IMR-90 (cell line): ENCODE measurements around the gene GATAD2A. TPM values are rescaled to one million over a fixed set of nuclear protein-coding genes. Genes with fewer than 3 reads are reported as not detected.
A peak's percentile ranks its signal among the peaks of the same experiment; 100 is the strongest.

Experiments
- ATAC-seq: fragments of 200-7000 bp; cut with Tn5 transposase; 2 replicates; pipeline ENCODE4 v1.9.1; 2020; ENCODE audit warnings: low read depth, mild to moderate bottlenecking, moderate library complexity
- BruUV-seq: library from RNA; stranded (reverse); fragments of 400-500 nt; replicated peaks from 2 replicates; lab custom pipeline; 2021; lab: Mats Ljungman, UMichigan
- CTCF ChIA-PET: fragments of 300-600 bp; formaldehyde crosslinking; extraction: SDS; loops from one replicate; lab custom pipeline; 2021; ENCODE audit warnings: antibody characterized with exemption; lab: Yijun Ruan, JAX
- POLR2A ChIA-PET: fragments of 300-600 bp; sonication (Branson Sonifier 250); formaldehyde crosslinking; loops from one replicate; lab custom pipeline; 2022; ENCODE audit warnings: antibody characterized with exemption; ENCODE audit not compliant: unreplicated experiment; lab: Charles Lee
- DNase-seq: peaks from one replicate; pipeline ENCODE4 v3.0.0; 2013
- H2AFZ ChIP-seq: replicated peaks from 2 replicates; pipeline ENCODE3; 2013; ENCODE audit warnings: low read length, mild to moderate bottlenecking; ENCODE audit not compliant: poor library complexity
- H2AK5ac ChIP-seq: 2 replicates; pipeline ENCODE4 v1.6.1; 2013; ENCODE audit warnings: low read depth, low read length, inconsistent platforms
- H2AK9ac ChIP-seq: replicated peaks from 2 replicates; pipeline ENCODE3; 2013; ENCODE audit warnings: mild to moderate bottlenecking, low read depth, low read length, moderate library complexity; ENCODE audit not compliant: poor library complexity
- H2BK120ac ChIP-seq: 2 replicates; pipeline ENCODE4 v1.6.1; 2013; ENCODE audit warnings: low read depth, low read length, inconsistent platforms
- H2BK15ac ChIP-seq: 3 replicates; pipeline ENCODE4 v1.6.1; 2013; ENCODE audit warnings: low read depth, low read length, inconsistent platforms
- H2BK20ac ChIP-seq: 2 replicates; pipeline ENCODE4 v1.6.1; 2013; ENCODE audit warnings: low read depth, mild to moderate bottlenecking, inconsistent platforms, low read length, moderate library complexity
- H2BK5ac ChIP-seq: 2 replicates; pipeline ENCODE4 v1.6.1; 2013; ENCODE audit warnings: mild to moderate bottlenecking, low read depth, low read length, inconsistent platforms; ENCODE audit not compliant: poor library complexity, severe bottlenecking
- H3K14ac ChIP-seq: replicated peaks from 2 replicates; pipeline ENCODE4 v1.6.1; 2013; ENCODE audit warnings: low read depth, low read length, inconsistent platforms
- H3K18ac ChIP-seq: 2 replicates; pipeline ENCODE4 v1.6.1; 2013; ENCODE audit warnings: low read depth, low read length, control low read depth
- H3K23ac ChIP-seq: 2 replicates; pipeline ENCODE4 v1.6.1; 2013; ENCODE audit warnings: low read depth, low read length, inconsistent platforms
- H3K27ac ChIP-seq: 2 replicates; pipeline ENCODE4 v1.5.1; 2013; ENCODE audit warnings: mild to moderate bottlenecking, control low read depth, low read length; ENCODE audit not compliant: insufficient read depth
- H3K27me3 ChIP-seq: 2 replicates; pipeline ENCODE4 v1.6.1; 2013; ENCODE audit warnings: low read length; ENCODE audit not compliant: control insufficient read depth, insufficient read depth
- H3K36me3 ChIP-seq: 2 replicates; pipeline ENCODE4 v1.6.1; 2013; ENCODE audit warnings: low read length, mixed read lengths; ENCODE audit not compliant: control insufficient read depth, insufficient read depth
- H3K4ac ChIP-seq: 2 replicates; pipeline ENCODE4 v1.6.1; 2013; ENCODE audit warnings: low read depth, low read length, inconsistent platforms
- H3K4me1 ChIP-seq: 2 replicates; pipeline ENCODE4 v1.6.1; 2013; ENCODE audit warnings: low read length, mixed read lengths; ENCODE audit not compliant: control insufficient read depth, insufficient read depth
- H3K4me2 ChIP-seq: 2 replicates; pipeline ENCODE4 v1.6.1; 2013; ENCODE audit warnings: low read depth, mild to moderate bottlenecking, control low read depth, low read length, moderate library complexity
- H3K4me3 ChIP-seq: 2 replicates; pipeline ENCODE4 v1.5.1; 2013; ENCODE audit warnings: low read depth, mild to moderate bottlenecking, control low read depth, low read length, moderate library complexity; ENCODE audit not compliant: insufficient read depth
- H3K56ac ChIP-seq: 2 replicates; pipeline ENCODE4 v1.6.1; 2013; ENCODE audit warnings: low read length, inconsistent platforms; ENCODE audit not compliant: insufficient read depth; ENCODE audit errors: extremely low read depth
- H3K79me1 ChIP-seq, 2 experiments: 2 replicates each; pipeline ENCODE4 v1.6.1; 2013; ENCODE audit warnings: low read length in 2 of 2, inconsistent platforms in 1 of 2, low read depth in 1 of 2
- H3K9ac ChIP-seq: 2 replicates; pipeline ENCODE4 v1.6.1; 2013; ENCODE audit warnings: low read depth, low read length, control low read depth
- H3K9me1 ChIP-seq: 2 replicates; pipeline ENCODE4 v1.6.1; 2013; ENCODE audit warnings: low read length, inconsistent platforms; ENCODE audit not compliant: insufficient read depth
- H3K9me3 ChIP-seq: 2 replicates; pipeline ENCODE4 v1.6.1; 2013; ENCODE audit warnings: low read length; ENCODE audit not compliant: control insufficient read depth, insufficient read depth
- H4K20me1 ChIP-seq: 2 replicates; pipeline ENCODE4 v1.6.1; 2013; ENCODE audit warnings: low read length, inconsistent platforms; ENCODE audit not compliant: insufficient read depth
- H4K5ac ChIP-seq: 2 replicates; pipeline ENCODE4 v1.6.1; 2013; ENCODE audit warnings: mild to moderate bottlenecking, low read depth, low read length, control low read depth
- H4K8ac ChIP-seq, 2 experiments: 2 replicates each; pipeline ENCODE4 v1.6.1; 2013; ENCODE audit warnings: low read depth in 2 of 2, low read length in 2 of 2, control low read depth in 1 of 2, inconsistent platforms in 1 of 2
- H4K91ac ChIP-seq: 2 replicates; pipeline ENCODE4 v1.6.1; 2013; ENCODE audit warnings: low read depth, low read length, inconsistent platforms; ENCODE audit not compliant: insufficient read depth
- CHD1 ChIP-seq: IDR thresholded peaks from 2 replicates; pipeline ENCODE4 v1.6.1; 2012; ENCODE audit warnings: low read depth, low read length, improper control_type of control experiment
- FOS ChIP-seq: fragments of 150-350 bp; IDR thresholded peaks from 2 replicates; pipeline ENCODE4 v1.6.1; 2016; ENCODE audit warnings: low read depth, low read length
- MAFK ChIP-seq: IDR thresholded peaks from 2 replicates; pipeline ENCODE4 v1.6.1; 2012; ENCODE audit warnings: low read depth, low read length, improper control_type of control experiment
- NFE2L2 ChIP-seq: fragments of 150-350 bp; IDR thresholded peaks from 2 replicates; pipeline ENCODE4 v1.6.1; 2016; ENCODE audit warnings: low read depth, mild to moderate bottlenecking, low read length
- RAD21 ChIP-seq: IDR thresholded peaks from 2 replicates; pipeline ENCODE4 v1.6.1; 2012; ENCODE audit warnings: low read length, improper control_type of control experiment
- WGBS, 2 experiments: methylation state at CpG; one replicate each; pipeline versions ENCODE4 v1.1.5 to v1.1.7; 2013; ENCODE audit warnings: missing lambda C conversion rate in 2 of 2; ENCODE audit not compliant: insufficient read length in 1 of 2; ENCODE audit errors: extremely low coverage in 2 of 2; 5-methylcytosine and 5-hydroxymethylcytosine counted together
- dilution Hi-C: fragments of 300-500 bp; cut with HindIII; formaldehyde crosslinking; loops from one replicate; pipeline ENCODE4 v1.14.3; 2018; ENCODE audit warnings: low sequenced_read_pairs; ENCODE audit not compliant: unreplicated experiment
- in situ Hi-C: fragments of 300-500 bp; cut with MboI; formaldehyde crosslinking; loops from 3 replicates; pipeline ENCODE4 v1.14.3; 2019; ENCODE audit warnings: low sequenced_read_pairs, inconsistent platforms, mixed read lengths
- intact Hi-C: fragments of 100-400 bp; cut with micrococcal nuclease; formaldehyde crosslinking; loops from 2 replicates; pipeline ENCODE4 v1.10.0; 2022
- polyA plus RNA-seq, 3 experiments: library from polyadenylated mRNA; depleted of rRNA; stranded (reverse); fragments of >200 nt; gene quantifications; 2 replicates each; pipeline ENCODE4 v1.2.3, GENCODE V29; 2012; ENCODE audit warnings: low replicate concordance in 1 of 3
- total RNA-seq: library from RNA; depleted of rRNA; stranded (reverse); fragments of >200 nt; gene quantifications from 2 replicates; pipeline ENCODE4 v1.2.3, GENCODE V29; 2012
- TF ChIP-seq, protein P1 (sequence below): conservative IDR thresholded peaks from 2 replicates; pipeline ENCODE4 v1.5.1; 2012; ENCODE audit warnings: mild to moderate bottlenecking, low read depth, low read length, improper control_type of control experiment

The GATAD2A gene
- total and polyA plus RNA-seq, 2 of the 4 experiments (the other 2 are of a cell fraction), result 23.5 to 33.2 TPM

DNA sequence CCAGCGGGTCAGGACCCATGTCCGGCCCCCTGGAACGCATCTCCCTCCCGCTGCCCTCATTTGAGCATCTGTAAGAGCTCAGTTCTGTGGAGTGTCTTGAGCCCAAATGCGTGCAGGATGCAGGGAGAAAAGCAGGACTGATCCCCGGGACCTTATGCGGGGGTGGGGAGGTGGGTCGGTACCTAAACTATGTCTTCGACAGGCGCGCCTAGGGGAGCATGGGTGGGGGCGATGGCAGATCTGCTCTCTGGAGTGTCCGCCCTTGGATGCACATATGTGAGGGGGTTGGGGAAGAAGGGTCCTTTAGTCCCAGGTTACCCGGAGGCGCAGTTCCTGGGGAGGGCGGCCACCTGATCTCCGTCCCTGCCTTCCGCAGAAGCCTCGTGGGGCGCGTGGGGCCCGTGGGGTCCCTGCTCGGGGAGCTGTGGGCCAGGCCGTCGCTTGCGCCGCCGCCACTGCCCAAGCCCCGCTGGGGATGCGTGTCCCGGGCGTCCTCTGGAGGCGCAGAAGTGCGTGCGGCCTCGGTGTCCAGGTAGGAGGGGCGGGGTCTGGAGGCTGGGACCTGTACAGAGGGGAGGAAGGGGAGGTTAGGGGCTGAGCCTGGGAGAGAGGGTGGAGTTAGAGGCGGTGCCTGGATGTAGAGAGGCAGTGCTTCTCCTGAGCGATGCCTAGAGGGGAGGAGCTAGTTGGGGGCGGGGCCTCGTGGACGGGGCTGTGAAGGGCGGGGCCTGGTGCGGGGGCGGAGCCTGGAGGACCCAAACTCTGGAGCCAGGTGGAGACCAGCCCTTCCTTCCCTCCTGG, 135.4 kb downstream of the GATAD2A start:
- H3K27me3 ChIP-seq, result peaks cover 25% of the 10 kb centered on the region
- 3% methylated on average over 7 of the region's 45 CpGs; no CpG with 5 or more reads in 1 of the 2 experiments for WGBS, 2 experiments
- no peak overlapping the region for H2BK120ac ChIP-seq
- H3K14ac ChIP-seq, result no peak overlapping the region
- H3K23ac ChIP-seq, result no peak overlapping the region
- dilution Hi-C loops, result no loop called here
- no peaks in the 10 kb centered on the region; the same call in 1 of the 2 replicates for H3K4me1 ChIP-seq
- H4K8ac ChIP-seq, result no peak overlapping the region
- H2AK5ac ChIP-seq, result no peak overlapping the region
- no peak overlapping the region; the same call in 1 of the 2 replicates for H3K4me3 ChIP-seq
- H3K4me2 ChIP-seq, result peak overlapping the region; percentile 78
- H3K27ac ChIP-seq, result no peak overlapping the region
- no TSS peak for BruUV-seq
- H4K91ac ChIP-seq, result no peak overlapping the region
- no peak overlapping the region for H3K4ac ChIP-seq
- intact Hi-C loops, result no loop called here
- no peak for DNase-seq
- H3K56ac ChIP-seq, result no peak overlapping the region
- H2AFZ ChIP-seq, result peak overlapping the region; percentile 84
- H3K79me1 ChIP-seq, result no peaks in the 10 kb centered on the region
- ATAC-seq, result peak; percentile 80
- no peak overlapping the region for H3K18ac ChIP-seq
- ChIA-PET POLR2A (interaction anchor here (0.6 kb wide), 1 partner anchor 108 kb away, joined by 3 read pairs; no protein-coding TSS in a partner anchor), CTCF (no interaction called here)
- H2BK15ac ChIP-seq, result no peak overlapping the region
- H4K5ac ChIP-seq, result no peak overlapping the region
- no peaks in the 10 kb centered on the region for H3K9me1 ChIP-seq
- no peak overlapping the region for H3K9ac ChIP-seq
- H2AK9ac ChIP-seq, result peak overlapping the region; percentile 57
- H4K20me1 ChIP-seq, result no peaks in the 10 kb centered on the region; the same call in 1 of the 2 replicates
- TF ChIP-seq CHD1, result no peak
- TF ChIP-seq, protein P1, sequence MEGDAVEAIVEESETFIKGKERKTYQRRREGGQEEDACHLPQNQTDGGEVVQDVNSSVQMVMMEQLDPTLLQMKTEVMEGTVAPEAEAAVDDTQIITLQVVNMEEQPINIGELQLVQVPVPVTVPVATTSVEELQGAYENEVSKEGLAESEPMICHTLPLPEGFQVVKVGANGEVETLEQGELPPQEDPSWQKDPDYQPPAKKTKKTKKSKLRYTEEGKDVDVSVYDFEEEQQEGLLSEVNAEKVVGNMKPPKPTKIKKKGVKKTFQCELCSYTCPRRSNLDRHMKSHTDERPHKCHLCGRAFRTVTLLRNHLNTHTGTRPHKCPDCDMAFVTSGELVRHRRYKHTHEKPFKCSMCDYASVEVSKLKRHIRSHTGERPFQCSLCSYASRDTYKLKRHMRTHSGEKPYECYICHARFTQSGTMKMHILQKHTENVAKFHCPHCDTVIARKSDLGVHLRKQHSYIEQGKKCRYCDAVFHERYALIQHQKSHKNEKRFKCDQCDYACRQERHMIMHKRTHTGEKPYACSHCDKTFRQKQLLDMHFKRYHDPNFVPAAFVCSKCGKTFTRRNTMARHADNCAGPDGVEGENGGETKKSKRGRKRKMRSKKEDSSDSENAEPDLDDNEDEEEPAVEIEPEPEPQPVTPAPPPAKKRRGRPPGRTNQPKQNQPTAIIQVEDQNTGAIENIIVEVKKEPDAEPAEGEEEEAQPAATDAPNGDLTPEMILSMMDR, result no peak
- no peak for TF ChIP-seq MAFK
- TF ChIP-seq RAD21, result no peak
- TF ChIP-seq NFE2L2, result no peak
- no peak for TF ChIP-seq FOS
- no peak overlapping the region for H2BK20ac ChIP-seq
- in situ Hi-C loops, result loop anchor here (25.0 kb wide), 1 partner anchor 421 kb away; no protein-coding TSS in a partner anchor
- no peak overlapping the region for H2BK5ac ChIP-seq
- H3K9me3 ChIP-seq, result no peaks in the 10 kb centered on the region; the same call in 1 of the 2 replicates
- no peaks in the 10 kb centered on the region for H3K36me3 ChIP-seq
